K562 (cell line): ENCODE data around the gene RNH1. TPM values are rescaled to one million over a fixed set of nuclear protein-coding genes. Genes with fewer than 3 reads are reported as not detected.

Experiments used
- ATAC-seq: fragments of 200-7000 bp; cut with Tn5 transposase; 3 replicates; pipeline ENCODE4 v1.9.1; 2020; ENCODE audit warnings: moderate library complexity
- BruUV-seq: library from RNA; stranded (reverse); fragments of 400-500 nt; replicated peaks from 2 replicates; lab custom pipeline; 2021; lab: Mats Ljungman, UMichigan
- CTCF ChIA-PET: fragments of 300-600 bp; formaldehyde crosslinking; extraction: SDS; loops from one replicate; lab custom pipeline; 2021; ENCODE audit warnings: low intra/inter-chr PET ratio; lab: Yijun Ruan, JAX
- POLR2A ChIA-PET: fragments of 300-600, 350-650 bp; sonication (Branson Sonifier 250); formaldehyde crosslinking; extraction: SDS; loops from one replicate; lab custom pipeline; 2021; ENCODE audit warnings: antibody characterized with exemption, inconsistent platforms; lab: Yijun Ruan, JAX
- DNase-seq, 4 experiments: peaks; one replicate each; pipeline versions ENCODE4 v3.0.0 to v3.0.0-alpha.2; 2011 to 2018; ENCODE audit warnings: low spot score in 3 of 4, mixed read lengths in 3 of 4; ENCODE audit errors: extremely low read depth in 1 of 4
- FAIRE-seq: peaks from 2 replicates; lab custom pipeline; 2011; peaks lifted over from hg19 to GRCh38; lab: Jason Lieb, UNC
- H2AFZ ChIP-seq: 2 replicates; pipeline ENCODE4 v1.6.0; 2011; ENCODE audit warnings: low read depth, low read length, control low read depth, inconsistent platforms
- H3K27ac ChIP-seq: fragments of 200-600 bp; 3 replicates; pipeline ENCODE4 v1.8.0; 2011; ENCODE audit warnings: low read depth, mild to moderate bottlenecking, control low read depth, inconsistent platforms, low read length, moderate library complexity, mixed read lengths; ENCODE audit errors: extremely low read depth
- H3K27me3 ChIP-seq, 2 experiments: fragments of 300-600 bp in 1 of 2; 2 replicates in 1 of 2; 3 replicates in 1 of 2; pipeline versions ENCODE4 v1.6.0 to v1.8.0; 2011; ENCODE audit warnings: inconsistent platforms in 2 of 2, low read length in 2 of 2, mild to moderate bottlenecking in 1 of 2, mixed read lengths in 1 of 2, moderate library complexity in 1 of 2; ENCODE audit not compliant: control insufficient read depth in 2 of 2, insufficient read depth in 2 of 2
- H3K36me3 ChIP-seq: fragments of 300-600 bp; 3 replicates; pipeline ENCODE4 v1.8.0; 2011; ENCODE audit warnings: mild to moderate bottlenecking, low read length, inconsistent platforms; ENCODE audit not compliant: control insufficient read depth, insufficient read depth
- H3K4me1 ChIP-seq, 2 experiments: fragments of 200-600 bp in 1 of 2; replicated peaks in 1 of 2; 2 replicates in 1 of 2; 3 replicates in 1 of 2; pipeline versions ENCODE4 v1.5.1 to v1.8.0; 2011; ENCODE audit warnings: inconsistent platforms in 2 of 2, low read length in 2 of 2, mild to moderate bottlenecking in 1 of 2, mixed read lengths in 1 of 2, moderate library complexity in 1 of 2; ENCODE audit not compliant: control insufficient read depth in 2 of 2, insufficient read depth in 2 of 2
- H3K4me2 ChIP-seq: 2 replicates; pipeline ENCODE4 v1.6.1; 2011; ENCODE audit warnings: low read length, control low read depth, inconsistent platforms, mixed read lengths; ENCODE audit not compliant: insufficient read depth
- H3K4me3 ChIP-seq: fragments of 200-600 bp; sonication (generic), shearing (Covaris generic); 2 replicates; pipeline ENCODE4 v1.5.1; 2016; ENCODE audit warnings: control low read depth, inconsistent platforms
- H3K79me2 ChIP-seq: fragments of 200-600 bp; 3 replicates; pipeline ENCODE4 v1.8.0; 2011; ENCODE audit warnings: low read length, inconsistent platforms; ENCODE audit not compliant: control insufficient read depth, insufficient read depth
- H3K9ac ChIP-seq, 2 experiments: 2 replicates each; pipeline versions ENCODE4 v1.6.0 to v1.6.1; 2011; ENCODE audit warnings: low read depth in 2 of 2, low read length in 2 of 2, control low read depth in 1 of 2, inconsistent platforms in 1 of 2, mild to moderate bottlenecking in 1 of 2, mixed read lengths in 1 of 2; ENCODE audit not compliant: insufficient read depth in 1 of 2
- H3K9me1 ChIP-seq: one replicate; pipeline ENCODE4 v1.6.0; 2011; ENCODE audit warnings: inconsistent platforms, mild to moderate bottlenecking, low read length, moderate library complexity; ENCODE audit not compliant: control insufficient read depth, insufficient read depth
- H3K9me3 ChIP-seq: replicated peaks from 2 replicates; pipeline ENCODE4 v1.5.1; 2011; ENCODE audit warnings: low read depth, low read length, inconsistent platforms; ENCODE audit not compliant: control insufficient read depth, insufficient read depth
- H4K20me1 ChIP-seq: replicated peaks from 2 replicates; pipeline ENCODE4 v1.6.1; 2011; ENCODE audit warnings: low read length, inconsistent platforms, mixed read lengths; ENCODE audit not compliant: control insufficient read depth, insufficient read depth
- AFF1 ChIP-seq, 2 experiments: fragments of 450-650 bp; IDR thresholded peaks; 2 replicates each; pipeline ENCODE4 v1.6.1; 2018; ENCODE audit warnings: mild to moderate bottlenecking in 2 of 2, low read depth in 1 of 2; ENCODE audit not compliant: partially characterized antibody in 2 of 2
- CC2D1A ChIP-seq: fragments of 450-650 bp; IDR thresholded peaks from 2 replicates; pipeline ENCODE4 v1.6.1; 2017; ENCODE audit warnings: mild to moderate bottlenecking
- CHD4 ChIP-seq: fragments of 200-600 bp; sonication (generic); IDR thresholded peaks from 3 replicates; pipeline ENCODE4 v1.6.1; 2012; ENCODE audit warnings: low read depth, mild to moderate bottlenecking, mixed read lengths, low read length, inconsistent platforms; ENCODE audit not compliant: insufficient read depth, insufficient replicate concordance, poor library complexity, severe bottlenecking
- COPS2 ChIP-seq: fragments of 450-650 bp; conservative IDR thresholded peaks from 2 replicates; pipeline ENCODE4 v1.6.1; 2016; ENCODE audit warnings: mild to moderate bottlenecking, moderate library complexity
- ETV5 ChIP-seq: sonication (generic); formaldehyde crosslinking; IDR thresholded peaks from 2 replicates; pipeline ENCODE4 v1.4.0; 2020; ENCODE audit warnings: low read depth, mild to moderate bottlenecking, missing genetic modification reagents
- L3MBTL2 ChIP-seq: fragments of 450-650 bp; IDR thresholded peaks from 2 replicates; pipeline ENCODE4 v1.6.1; 2016; ENCODE audit warnings: mild to moderate bottlenecking, moderate library complexity
- PHB ChIP-seq: fragments of 250-450 bp; sonication (Bioruptor Pico); IDR thresholded peaks from 2 replicates; pipeline ENCODE4 v1.5.0; 2021
- PHF20 ChIP-seq: fragments of 450-650 bp; IDR thresholded peaks from 2 replicates; pipeline ENCODE4 v1.6.1; 2018; ENCODE audit not compliant: partially characterized antibody
- RAD21 ChIP-seq, 2 experiments: fragments of 250-450 bp in 1 of 2; fragments of 450-650 bp in 1 of 2; sonication (Bioruptor Pico) in 1 of 2; formaldehyde crosslinking in 1 of 2; IDR thresholded peaks in 1 of 2; conservative IDR thresholded peaks in 1 of 2; 2 replicates each; pipeline versions ENCODE4 v1.4.0 to v1.8.0; 2020 to 2022; ENCODE audit warnings: mild to moderate bottlenecking in 2 of 2, moderate library complexity in 1 of 2
- SIN3B ChIP-seq: fragments of 450-650 bp; IDR thresholded peaks from 2 replicates; pipeline ENCODE4 v1.6.1; 2017; ENCODE audit warnings: low read depth, mild to moderate bottlenecking, moderate library complexity
- USF2 ChIP-seq: sonication (generic); formaldehyde crosslinking; IDR thresholded peaks from 2 replicates; pipeline ENCODE4 v1.5.0; 2020; ENCODE audit warnings: missing genetic modification reagents
- ZC3H8 ChIP-seq: fragments of 450-650 bp; IDR thresholded peaks from 2 replicates; pipeline ENCODE4 v1.6.1; 2017
- WGBS: fragments of 100-300 bp; shearing (Covaris generic); methylation state at CpG from one replicate; pipeline ENCODE4 v1.1.6; 2016; ENCODE audit warnings: low coverage, mixed read lengths; ENCODE audit not compliant: insufficient coverage; ENCODE audit errors: missing lambda C conversion rate; 5-methylcytosine and 5-hydroxymethylcytosine counted together
- in situ Hi-C: fragments of 300-500 bp; cut with MboI; formaldehyde crosslinking; loops from 4 replicates; pipeline ENCODE4 v1.15.0; 2018; ENCODE audit warnings: inconsistent platforms, mixed read lengths
- intact Hi-C: fragments of 100-400 bp; cut with micrococcal nuclease; formaldehyde crosslinking; loops from 2 replicates; pipeline ENCODE4 v1.14.2; 2022
- polyA plus RNA-seq, 8 experiments: library from polyadenylated mRNA; depleted of rRNA in 4 of 8; stranded (reverse) in 5 of 8; unstranded in 3 of 8; fragments of >200 nt; fragmentation: Nextera tagmentation in 2 of 8; fragmentation: Illumina TruSeq in 1 of 8; extraction: Ambion mirVana in 2 of 8; extraction: Trizol in 1 of 8; gene quantifications; 2 replicates each; pipeline versions ENCODE4 v1.2.1 to v1.2.3, GENCODE V29; 2011 to 2014; ENCODE audit warnings: inconsistent platforms in 1 of 8, missing spikeins in 1 of 8
- total RNA-seq, 7 experiments: library from RNA; depleted of rRNA in 6 of 7; stranded (reverse); fragments of >200 nt in 6 of 7; fragmentation: Illumina TruSeq in 2 of 7; extraction: Trizol in 2 of 7; gene quantifications; 2 replicates each; pipeline versions ENCODE4 v1.2.1 to v1.2.3, GENCODE V29; 2011 to 2021; ENCODE audit warnings: low replicate concordance in 1 of 7

Gene RNH1
- total and polyA plus RNA-seq, 9 of the 15 experiments (the other 6 are each of a cell fraction or from before 2014, with no cell fraction given): 2.5 to 160 (median 44.3) TPM

- H3K9me3 ChIP-seq: no peaks in the 10 kb centered on the region
- no peaks in the 10 kb centered on the region for H3K27me3 ChIP-seq
- DNase-seq (no peak), ATAC-seq (no peak), FAIRE-seq (no peak)
- H3K27ac ChIP-seq: no peak overlapping the region
- no TSS peak for BruUV-seq
- H3K4me1 ChIP-seq: peaks cover 0 to 34% of the 10 kb centered on the region in 2 experiments; a peak in 2 of 5 replicates
- WGBS: 85% methylated on average over 6 of the region's 7 CpGs
- H3K4me2 ChIP-seq: no peak overlapping the region
- H2AFZ ChIP-seq: no peak overlapping the region
- intact Hi-C loops: no loop called here
- TF ChIP-seq CC2D1A (no peak), RAD21 (CRISPR knock-in tag; conservative IDR thresholded peaks at IDR 0.05 in 1 of 2, IDR thresholded peaks at IDR 0.05 in 1 of 2) (no peak), PHB (CRISPR knock-in tag) (no peak), ETV5 (no peak), L3MBTL2 (no peak), USF2 (CRISPR knock-in tag) (no peak), COPS2 (no peak), SIN3B (no peak), ZC3H8 (no peak), AFF1 (IDR thresholded peaks at IDR 0.05; ENCODE audit: low read depth in 1 of 2, partially characterized antibody in 2 of 2) (no peak), PHF20 (no peak), CHD4 (no peak)
- no peaks in the 10 kb centered on the region for H4K20me1 ChIP-seq
- peaks cover 83% of the 10 kb centered on the region; the same call in 2 of the 3 replicates for H3K36me3 ChIP-seq
- H3K9me1 ChIP-seq: no peaks in the 10 kb centered on the region
- ChIA-PET POLR2A (interaction anchor here (1.8 kb wide), 1 partner anchor 11 kb away, joined by 11 read pairs; no protein-coding TSS in a partner anchor), CTCF (no interaction called here)
- 0 out of 4 replicates have a peak overlapping the region, but pooled peaks of 1 of the 2 experiments have one; percentile 26 for H3K9ac ChIP-seq
- no peak overlapping the region for H3K4me3 ChIP-seq
- H3K79me2 ChIP-seq: no peaks in the 10 kb centered on the region
- in situ Hi-C loops: no loop called here
Observed at GRCh38 chr11:491358-491757, 15.7 kb downstream of the RNH1 start.
